A549 (cell line): Measurements from ENCODE around the gene INPP5A.

ENCODE experiments used
- CTCF ChIP-seq: fragments of >200 bp; sonication (Bioruptor Twin); formaldehyde crosslinking; IDR thresholded peaks from 3 replicates; pipeline ENCODE4 v1.5.1; 2016
- PBX3 ChIP-seq: IDR thresholded peaks from 2 replicates; pipeline ENCODE4 v1.6.1; 2012
- POLR2AphosphoS2 ChIP-seq: conservative IDR thresholded peaks from 2 replicates; pipeline ENCODE4 v1.6.1; 2012; ENCODE audit warnings: low read length, improper control_type of control experiment, inconsistent platforms
- RAD21 ChIP-seq, 2 experiments: fragments of >200 bp in 1 of 2; sonication (Bioruptor Twin) in 1 of 2; formaldehyde crosslinking in 1 of 2; IDR thresholded peaks in 1 of 2; conservative IDR thresholded peaks in 1 of 2; 2 replicates in 1 of 2; 3 replicates in 1 of 2; pipeline ENCODE4 v1.6.1; 2012 to 2018; ENCODE audit warnings: inconsistent platforms in 1 of 2
- REST ChIP-seq: fragments of 200-600 bp; sonication (generic); IDR thresholded peaks from 2 replicates; pipeline ENCODE4 v1.6.1; 2016; ENCODE audit warnings: antibody characterized with exemption, mild to moderate bottlenecking, moderate library complexity
- SMC3 ChIP-seq: fragments of >200 bp; sonication (Bioruptor Twin); formaldehyde crosslinking; IDR thresholded peaks from 3 replicates; pipeline ENCODE4 v1.6.1; 2018; ENCODE audit warnings: inconsistent platforms
- TP53 ChIP-seq: fragments of 250-450 bp; sonication (Bioruptor Pico); IDR thresholded peaks from 2 replicates; pipeline ENCODE4 v1.5.0; 2021; ENCODE audit warnings: mild to moderate bottlenecking, moderate library complexity

- TF ChIP-seq CTCF (no peak), PBX3 (no peak), REST (no peak), SMC3 (no peak), TP53 (CRISPR knock-in tag) (no peak), POLR2AphosphoS2 (no peak), RAD21 (conservative IDR thresholded peaks at IDR 0.05 in 1 of 2, IDR thresholded peaks at IDR 0.05 in 1 of 2) (no peak)
Observed at GRCh38 chr10:132492323-132493025, 45.1 kb upstream of the INPP5A start.
